Mammary epithelial cell (primary cell): ENCODE data around the gene SDF2L1.

Source experiments
- EZH2 ChIP-seq: IDR thresholded peaks from 2 replicates; pipeline ENCODE4 v1.6.1; 2012; ENCODE audit warnings: low read length, inconsistent platforms, borderline replicate concordance
- TF ChIP-seq, protein P1 (sequence below), 2 donors: IDR thresholded peaks in 1 of 2; conservative IDR thresholded peaks in 1 of 2; 2 replicates each; pipeline ENCODE4 v1.5.1; 2011 to 2012; ENCODE audit warnings: inconsistent platforms in 2 of 2, low read length in 2 of 2, mild to moderate bottlenecking in 2 of 2, control low read depth in 1 of 2, low read depth in 1 of 2; ENCODE audit not compliant: insufficient read depth in 1 of 2; ENCODE audit errors: extremely low read depth in 1 of 2

GRCh38 chr22:21691816-21692215 lies 49.7 kb downstream of the SDF2L1 start:
- TF ChIP-seq EZH2 = no peak
- TF ChIP-seq, protein P1, sequence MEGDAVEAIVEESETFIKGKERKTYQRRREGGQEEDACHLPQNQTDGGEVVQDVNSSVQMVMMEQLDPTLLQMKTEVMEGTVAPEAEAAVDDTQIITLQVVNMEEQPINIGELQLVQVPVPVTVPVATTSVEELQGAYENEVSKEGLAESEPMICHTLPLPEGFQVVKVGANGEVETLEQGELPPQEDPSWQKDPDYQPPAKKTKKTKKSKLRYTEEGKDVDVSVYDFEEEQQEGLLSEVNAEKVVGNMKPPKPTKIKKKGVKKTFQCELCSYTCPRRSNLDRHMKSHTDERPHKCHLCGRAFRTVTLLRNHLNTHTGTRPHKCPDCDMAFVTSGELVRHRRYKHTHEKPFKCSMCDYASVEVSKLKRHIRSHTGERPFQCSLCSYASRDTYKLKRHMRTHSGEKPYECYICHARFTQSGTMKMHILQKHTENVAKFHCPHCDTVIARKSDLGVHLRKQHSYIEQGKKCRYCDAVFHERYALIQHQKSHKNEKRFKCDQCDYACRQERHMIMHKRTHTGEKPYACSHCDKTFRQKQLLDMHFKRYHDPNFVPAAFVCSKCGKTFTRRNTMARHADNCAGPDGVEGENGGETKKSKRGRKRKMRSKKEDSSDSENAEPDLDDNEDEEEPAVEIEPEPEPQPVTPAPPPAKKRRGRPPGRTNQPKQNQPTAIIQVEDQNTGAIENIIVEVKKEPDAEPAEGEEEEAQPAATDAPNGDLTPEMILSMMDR (conservative IDR thresholded peaks at IDR 0.05 in 1 of 2, IDR thresholded peaks at IDR 0.05 in 1 of 2; ENCODE audit: extremely low read depth in 1 of 2, insufficient read depth in 1 of 2, low read depth in 1 of 2, low read length in 2 of 2) = no peak
